Measurements from ENCODE around the gene RHPN2.

- TF ChIP-seq CTCF (conservative IDR thresholded peaks at IDR 0.05) (no peak), EZH2 (IDR thresholded peaks at IDR 0.05; ENCODE audit: low read depth) (no peak)
These were observed 12.2 kb downstream of the RHPN2 start for GRCh38 chr19:33052352-33052972.
